ENCODE measurements around the gene GAK.

GAK gene

DNA sequence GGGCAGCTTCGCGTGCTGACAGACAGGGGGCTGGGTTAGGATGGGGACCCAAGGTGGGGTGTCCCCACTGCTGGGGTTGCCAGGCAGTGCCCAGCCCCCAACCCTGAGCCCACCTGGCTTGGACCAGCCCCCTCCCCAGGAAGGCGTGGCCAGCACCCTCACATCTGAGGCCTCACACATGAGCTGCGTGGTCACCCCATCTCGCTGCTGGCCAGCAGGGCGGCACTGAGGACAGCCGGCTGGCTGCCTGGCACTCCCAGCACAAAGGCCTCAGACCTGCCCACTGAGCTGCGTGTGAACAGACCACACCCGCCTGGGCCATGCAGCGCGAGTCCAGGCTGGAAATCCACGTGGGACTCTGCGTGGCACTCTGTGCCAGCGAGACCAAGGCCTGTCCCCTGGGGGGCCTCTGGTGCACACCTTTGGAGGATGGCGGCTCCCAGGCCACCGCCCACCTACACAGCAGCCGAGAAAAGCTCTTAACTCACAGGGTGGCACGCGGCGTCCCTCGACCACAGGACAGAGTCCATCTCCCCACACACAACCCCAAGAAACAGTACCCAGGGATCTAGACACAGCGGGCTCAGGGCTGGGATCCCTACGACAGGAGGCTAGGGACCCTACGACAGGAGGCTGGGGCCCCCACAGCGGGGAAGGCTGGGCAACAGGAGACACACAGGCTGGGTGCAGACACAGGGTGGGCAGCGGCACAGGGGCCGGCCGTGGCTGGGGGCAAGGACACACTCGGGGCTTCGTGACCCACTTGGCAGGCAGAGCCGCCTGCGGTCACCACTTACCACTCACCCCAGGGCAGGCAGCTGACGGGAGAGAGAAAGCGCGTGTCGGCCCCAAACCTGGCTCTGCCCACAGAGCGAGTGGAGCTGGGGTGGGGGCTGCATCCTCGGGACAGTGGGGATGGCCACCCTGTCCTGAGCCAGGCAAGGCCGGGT is 31.4 kb upstream of the GAK start:
- no peak for DNase-seq

DNA sequence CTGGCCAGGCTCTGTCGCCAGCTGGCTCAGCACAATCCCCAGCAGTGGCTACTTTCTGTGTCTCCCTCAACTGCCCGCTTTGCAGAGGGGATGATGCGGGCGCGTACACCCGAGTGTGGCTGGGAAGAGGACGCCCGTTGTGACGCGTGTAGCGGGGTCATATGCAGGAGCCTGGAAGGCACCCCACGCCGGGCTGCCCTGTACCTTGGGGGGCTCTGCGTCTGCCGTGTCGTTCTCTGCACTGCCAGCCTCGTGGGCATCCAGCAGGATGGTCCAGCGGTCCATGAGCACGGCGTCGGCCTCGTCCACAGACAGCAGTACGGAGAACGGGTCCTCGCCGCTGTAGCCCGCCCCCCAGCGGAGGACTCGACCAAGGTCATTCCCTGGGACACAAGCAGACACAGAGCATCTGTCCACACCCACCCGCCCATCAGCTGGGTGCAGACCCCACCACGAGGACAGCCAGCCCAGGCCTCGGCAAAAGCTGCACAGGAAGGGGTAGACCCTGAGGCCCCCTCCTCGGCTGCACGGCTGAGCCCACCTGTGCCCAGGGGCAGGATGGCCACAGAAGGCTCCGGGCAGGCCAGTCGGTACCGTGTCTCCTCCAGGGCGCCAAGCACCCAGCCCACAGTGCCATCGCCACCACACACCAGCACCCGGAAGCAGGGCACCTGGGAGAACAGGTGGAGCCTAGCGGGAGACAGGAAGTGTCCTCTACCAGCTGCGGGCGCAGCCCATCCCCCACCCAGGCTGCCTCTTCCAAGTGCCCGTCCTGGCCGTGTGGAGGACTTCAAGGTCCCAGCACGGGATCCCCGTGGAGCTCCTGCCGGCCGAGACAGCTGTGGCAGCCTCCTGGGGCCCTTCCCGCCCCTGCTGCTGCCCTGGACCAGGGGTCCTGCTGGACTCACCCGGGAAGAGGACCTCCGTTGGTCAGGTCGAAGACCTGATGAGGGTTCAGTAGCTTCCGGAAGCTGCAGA is 30.4 kb upstream of the GAK start:
- DNase-seq, result peak; percentile 30

DNA sequence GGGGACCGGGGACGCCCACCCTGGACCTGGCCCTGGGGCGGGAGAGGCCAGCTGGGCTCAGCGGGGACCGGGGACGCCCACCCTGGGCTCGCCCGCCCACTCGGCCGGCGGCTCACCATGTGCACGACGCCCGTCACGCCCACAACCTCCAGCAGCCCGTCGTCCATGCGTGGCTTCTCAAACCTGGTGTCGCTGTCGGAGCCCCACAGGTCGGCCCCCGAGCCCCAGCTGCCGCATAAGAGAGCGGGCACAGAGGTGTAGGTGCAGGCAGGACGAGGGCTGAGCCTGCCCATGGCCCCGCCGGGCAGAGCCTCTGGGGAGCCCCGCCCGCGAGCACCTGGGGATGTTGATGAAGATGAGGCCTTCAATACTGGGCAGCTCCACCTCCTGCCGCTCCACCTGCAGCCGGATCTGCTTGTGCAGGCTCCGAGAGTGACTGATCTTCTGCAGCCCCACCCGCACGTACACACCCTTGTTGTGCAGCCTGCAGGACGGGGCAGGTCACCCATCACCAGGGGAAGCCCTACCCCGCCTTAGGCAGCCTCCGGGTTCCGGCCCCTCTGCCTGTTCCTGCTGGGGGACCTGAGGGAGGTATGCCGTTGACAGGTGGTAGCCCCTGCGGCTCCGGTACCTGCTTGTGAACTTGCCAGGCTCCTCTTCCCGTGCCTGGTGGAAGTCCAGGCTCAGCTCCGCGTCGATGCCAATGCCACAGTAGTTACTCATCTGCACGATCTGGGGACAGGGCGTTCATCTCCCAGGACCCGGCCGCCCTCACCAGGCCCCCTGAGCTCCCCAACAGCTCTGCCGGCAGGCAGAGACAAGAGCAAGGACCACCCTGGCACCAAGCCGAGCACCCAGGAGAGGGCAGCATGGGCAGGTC is 29.5 kb upstream of the GAK start:
- peak; percentile 53 for DNase-seq

DNA sequence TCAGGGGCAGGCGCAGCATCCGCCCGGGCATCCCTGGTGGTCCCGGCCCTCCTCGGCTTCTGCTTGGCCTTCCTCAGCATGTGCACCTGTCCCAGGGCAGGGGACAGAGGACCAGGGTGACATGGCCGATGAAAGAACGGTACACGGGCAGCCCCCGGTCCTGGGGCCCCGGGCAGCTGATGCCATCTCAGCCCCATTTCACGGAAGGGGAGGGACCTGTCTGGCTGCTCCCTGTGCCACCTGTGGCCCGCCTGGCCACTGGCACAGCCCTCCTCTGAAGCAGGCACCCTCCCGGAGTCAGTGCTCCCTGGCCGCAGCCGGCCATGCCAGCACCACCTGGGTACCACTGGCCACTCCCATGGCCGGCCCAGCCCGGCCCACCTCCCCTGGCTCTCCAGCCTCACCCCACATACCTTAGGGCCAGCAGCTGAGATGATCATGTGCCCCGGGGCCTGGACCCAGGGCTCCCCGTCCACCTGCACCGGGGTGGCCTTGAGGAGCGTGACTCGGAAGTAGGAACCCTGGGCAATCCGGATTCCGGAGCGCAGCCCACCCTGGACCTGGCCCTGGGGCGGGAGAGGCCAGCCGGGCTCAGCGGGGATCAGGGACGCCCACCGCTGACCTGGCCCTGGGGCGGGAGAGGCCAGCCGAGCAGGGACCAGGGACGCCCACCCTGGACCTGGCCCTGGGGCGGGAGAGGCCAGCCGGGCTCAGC is 28.7 kb upstream of the GAK start:
- no peak for DNase-seq

DNA sequence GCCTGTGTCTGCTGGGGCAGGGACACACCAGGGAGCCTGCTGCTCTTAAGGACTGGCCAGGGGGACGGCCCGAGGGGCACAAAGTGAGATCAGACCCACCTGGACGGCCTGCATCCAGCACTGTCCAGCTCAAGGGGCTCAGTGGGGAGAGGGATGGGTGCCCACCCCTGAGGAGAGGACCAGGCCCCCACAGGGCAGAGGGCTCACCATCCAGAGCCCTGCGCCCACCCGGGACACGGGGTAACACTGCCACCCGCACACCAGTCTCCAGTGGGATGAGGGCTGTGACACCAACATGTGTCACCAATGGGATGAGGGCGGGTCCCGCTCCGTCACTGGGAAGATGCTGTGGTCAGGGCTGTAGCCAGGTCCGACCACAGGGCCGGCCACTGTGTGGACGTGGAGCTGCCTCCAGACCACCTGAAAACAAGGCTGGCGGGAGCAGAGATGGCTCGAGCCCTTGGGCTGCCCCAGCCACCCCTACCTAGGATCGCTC is 28.1 kb upstream of the GAK start:
- DNase-seq, result no peak

DNA sequence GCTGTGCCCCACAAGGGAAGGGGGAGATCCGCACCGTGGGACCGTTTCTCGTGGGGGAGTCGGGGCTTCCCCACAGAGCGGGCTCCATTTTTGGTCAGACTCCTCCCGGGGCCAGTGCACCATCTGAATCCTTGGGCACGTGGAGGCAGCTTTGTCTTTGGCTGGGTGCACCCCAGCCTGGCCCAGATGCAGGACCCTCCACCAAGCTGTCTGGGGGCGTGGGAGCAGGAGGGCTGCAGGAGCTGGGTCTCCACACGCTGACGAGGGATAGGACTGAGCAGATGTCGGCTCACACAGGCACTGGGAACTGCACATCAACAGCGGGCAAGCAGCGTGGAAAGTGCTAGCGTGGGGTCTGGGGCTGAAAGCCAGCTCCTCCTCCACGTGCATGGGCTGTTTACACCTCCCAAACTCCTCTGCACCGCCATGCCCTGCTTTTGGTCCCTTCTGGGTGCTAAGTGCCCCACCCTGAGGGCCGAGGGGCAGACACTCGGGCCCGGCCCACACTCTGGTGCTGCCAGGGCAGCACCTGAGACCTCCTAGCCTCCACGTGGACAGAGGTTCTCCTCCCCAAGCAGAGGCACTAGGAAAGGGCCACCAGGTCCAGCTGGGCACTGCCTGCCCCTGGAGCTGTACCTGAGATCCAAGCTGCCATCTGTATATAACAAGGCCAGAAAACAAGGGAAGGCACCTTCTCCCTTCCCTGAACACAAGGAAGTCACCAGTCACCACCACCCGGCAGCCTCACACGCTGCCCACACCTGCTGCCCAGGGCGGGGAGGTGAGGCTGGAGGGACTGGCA is 27.4 kb upstream of the GAK start:
- no peak for DNase-seq

DNA sequence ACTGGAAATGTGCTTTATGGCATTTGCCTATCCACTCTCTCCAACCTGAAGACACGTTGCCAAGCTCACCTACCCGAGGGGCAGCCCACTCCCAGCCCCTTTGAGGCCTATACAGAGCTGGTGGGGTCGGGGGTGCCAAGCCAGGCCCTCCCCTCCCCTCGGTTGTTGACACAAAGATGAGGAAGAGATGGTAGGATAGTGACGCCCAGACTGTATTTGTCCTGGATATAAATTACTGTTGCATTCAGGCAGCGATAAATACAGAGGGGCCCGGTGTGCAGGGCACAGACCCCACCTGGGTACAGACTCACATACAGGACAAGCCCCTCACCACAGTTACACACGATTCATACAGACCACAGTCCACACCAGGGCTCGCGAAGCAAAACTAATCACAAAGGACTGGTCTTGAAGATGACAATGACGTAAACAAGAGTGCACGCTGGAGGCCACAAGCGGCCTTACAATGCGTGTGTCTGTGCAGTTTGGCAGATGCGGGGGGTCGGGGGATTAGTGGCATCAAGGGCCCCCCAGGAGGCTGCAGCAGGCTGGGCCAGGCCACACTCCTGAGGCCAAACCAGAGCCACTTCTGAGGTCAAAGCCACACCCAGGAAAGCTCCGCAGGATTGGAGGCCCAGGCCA is 26.7 kb upstream of the GAK start:
- no peak for DNase-seq

DNA sequence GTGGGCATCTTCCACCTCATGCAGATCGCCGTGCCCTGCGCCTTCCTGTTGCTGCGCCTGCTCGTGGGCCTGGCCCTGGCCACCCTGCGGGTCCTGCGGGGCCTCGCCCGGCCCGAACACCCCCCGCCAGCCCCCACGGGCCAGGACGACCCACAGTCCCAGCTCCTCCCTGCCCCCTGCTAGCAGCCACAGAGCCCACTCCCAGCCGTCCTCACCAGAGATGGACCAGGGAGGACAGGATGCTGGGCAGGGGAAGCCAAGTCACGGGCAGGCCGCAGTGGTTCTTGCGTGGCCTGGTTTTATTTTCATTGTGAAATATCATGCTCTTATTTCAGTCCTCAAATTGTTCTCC is 26.2 kb upstream of the GAK start:
- DNase-seq, result no peak

DNA sequence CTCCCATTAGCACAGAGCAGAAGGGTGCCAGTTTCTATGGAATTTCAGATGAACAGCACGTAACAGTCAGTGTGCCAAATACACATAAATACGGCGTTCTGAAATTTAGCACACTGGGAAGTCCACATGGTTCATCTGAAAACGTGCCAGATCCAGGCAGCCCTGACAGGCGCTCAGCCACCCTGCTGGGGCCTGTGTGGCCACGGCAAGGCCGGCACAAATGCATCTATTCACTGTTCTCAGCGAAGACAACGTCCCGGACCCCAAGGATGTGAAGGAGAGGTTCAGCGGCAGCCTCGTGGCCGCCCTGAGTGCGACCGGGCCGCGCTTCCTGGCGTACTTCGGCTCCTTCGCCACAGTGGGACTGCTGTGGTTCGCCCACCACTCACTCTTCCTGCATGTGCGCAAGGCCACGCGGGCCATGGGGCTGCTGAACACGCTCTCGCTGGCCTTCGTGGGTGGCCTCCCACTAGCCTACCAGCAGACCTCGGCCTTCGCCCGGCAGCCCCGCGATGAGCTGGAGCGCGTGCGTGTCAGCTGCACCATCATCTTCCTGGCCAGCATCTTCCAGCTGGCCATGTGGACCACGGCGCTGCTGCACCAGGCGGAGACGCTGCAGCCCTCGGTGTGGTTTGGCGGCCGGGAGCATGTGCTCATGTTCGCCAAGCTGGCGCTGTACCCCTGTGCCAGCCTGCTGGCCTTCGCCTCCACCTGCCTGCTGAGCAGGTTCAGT is 25.6 kb upstream of the GAK start:
- DNase-seq, result no peak

DNA sequence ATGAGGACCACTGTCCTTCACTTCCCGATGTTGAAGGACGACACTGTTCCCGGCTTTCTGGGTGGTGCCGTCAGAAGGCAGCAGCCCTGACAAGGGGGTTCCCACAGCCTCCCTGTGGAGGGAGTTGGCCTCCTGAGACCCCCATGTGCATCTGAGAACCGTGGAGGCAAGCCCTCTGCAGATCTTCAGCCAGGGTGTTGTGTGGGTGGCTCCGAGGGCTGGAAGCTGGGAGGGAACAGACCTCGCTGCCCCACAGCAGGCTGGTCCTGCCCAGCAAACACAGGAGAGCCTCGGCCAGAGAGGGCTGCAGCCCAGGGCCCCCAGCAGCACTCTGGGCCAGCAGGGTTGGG is 25.1 kb upstream of the GAK start:
- no peak for DNase-seq

DNA sequence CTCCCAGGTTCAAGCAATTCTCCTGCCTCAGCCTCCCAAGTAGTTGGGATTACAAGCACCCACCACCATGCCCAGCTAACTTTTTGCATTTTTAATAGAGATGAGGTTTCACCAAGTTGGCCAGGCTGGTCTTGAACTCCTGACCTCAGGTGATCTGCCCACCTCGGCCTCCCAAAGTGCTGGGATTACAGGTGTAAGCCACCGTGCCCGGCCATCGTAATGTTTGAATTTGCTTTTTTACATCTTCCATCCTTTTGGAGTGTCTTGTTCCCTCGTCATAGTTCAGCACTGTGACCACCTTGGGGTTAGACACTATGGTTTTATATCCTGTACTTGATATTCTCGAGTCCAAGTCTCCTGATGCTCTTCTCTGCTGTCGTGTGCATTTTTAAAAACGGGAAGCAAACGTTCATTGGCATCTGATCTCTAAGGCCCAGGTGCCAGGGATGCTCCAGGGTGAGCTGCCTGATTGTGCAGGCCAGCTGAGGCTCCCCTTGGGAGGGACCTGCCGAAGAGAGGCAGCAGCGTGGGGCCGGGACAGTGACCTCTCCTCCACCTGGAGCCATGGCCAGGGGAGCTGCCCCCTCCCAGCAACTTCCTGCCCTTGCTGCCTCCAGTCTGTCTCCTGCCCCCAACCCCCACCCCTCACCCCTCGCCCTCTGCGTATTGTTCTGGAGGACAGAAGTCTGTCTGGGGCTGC is 24.6 kb upstream of the GAK start:
- no peak for DNase-seq

DNA sequence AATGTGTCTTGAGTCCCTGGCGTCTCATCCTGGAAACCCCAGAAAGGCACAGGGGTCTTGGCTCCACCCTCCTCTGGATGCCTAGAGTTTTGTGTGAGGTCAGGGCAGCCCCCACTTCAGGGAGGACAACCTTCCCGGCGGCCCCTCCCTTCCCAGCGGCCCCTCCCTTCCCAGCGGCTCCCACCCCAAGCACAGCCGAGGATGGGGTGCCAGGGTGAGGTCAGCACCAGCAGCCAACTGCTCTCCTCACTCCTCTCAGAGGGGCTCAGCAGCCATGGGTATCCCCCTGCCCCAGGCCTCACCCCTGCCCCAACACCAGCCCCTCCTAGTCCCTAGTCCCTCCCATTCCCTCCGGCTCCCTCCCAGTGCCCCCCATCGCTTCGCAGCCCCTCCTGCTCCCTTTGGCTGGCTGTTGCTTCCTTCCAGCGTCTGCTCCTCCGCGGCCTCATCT is 23.8 kb upstream of the GAK start:
- DNase-seq, result no peak

DNA sequence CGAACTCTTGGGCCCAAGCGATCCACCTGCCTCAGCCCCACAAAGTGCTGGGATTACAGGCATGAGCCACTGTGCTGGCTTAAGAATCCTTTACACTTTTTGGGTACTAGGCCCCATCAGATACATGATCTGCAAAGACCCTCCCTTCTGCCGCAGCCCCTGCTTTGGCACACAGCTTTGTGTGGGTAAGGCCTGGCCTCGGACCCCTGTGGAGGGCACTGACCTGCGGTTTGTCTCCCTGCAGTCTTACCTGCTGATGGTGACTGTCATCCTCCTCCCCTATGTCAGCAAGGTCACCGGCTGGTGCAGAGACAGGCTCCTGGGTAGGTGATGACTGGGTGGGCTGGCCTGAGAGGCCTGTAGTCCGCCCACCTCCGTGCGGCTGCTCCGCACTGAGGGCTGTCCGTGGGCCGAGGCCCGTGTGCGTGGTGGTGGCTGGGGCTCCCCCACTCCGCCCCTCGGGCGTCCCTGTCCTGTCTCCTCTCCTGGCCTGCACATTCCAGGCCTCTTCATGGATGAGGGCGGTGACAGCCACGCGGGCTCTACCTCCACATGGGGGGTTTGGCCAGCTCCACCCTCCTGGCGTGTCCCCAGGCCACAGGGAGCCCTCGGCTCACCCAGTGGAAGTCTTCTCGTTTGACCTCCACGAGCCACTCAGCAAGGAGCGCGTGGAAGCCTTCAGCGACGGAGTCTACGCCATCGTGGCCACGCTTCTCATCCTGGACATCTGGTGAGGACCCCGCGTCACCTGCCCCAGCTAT is 23.2 kb upstream of the GAK start:
- DNase-seq, result no peak

DNA sequence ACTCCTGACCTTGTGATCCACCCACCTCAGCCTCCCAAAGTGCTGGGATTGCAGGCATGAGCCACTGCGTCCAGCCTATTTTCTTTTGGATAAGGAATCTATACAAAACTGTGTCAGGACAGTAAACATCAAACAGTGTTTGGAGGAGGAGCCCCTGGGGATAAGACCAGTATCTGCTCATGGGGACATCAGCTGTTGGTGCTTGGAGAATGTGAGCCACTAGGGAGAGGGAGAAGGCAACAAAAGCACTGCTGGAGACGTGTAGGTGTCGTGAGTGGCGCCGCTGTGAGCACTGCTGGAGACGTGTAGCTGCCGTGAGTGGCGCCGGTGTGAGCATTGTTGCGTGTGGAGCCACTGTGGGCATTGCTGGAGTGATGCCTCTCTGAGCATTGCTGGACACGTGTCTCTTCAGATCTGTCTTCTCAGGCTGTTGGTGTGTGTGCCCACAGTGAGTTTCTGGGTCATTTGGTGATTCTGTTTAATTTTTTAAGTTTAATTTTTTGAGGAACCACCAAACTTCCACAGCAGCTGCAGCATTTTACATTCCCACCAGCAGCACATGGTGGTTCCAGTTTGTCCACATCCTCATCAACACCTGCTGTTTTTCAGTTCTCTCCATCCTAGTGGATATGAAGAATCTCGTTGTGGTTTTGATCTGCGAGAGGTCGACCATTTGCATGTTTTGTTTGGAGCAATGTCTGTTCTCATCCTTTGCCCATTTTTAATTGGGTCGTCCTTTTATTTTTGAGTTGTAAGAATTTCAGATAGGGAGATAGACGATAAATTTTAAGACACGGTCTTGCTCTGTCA is 22.3 kb upstream of the GAK start:
- no peak for DNase-seq

DNA sequence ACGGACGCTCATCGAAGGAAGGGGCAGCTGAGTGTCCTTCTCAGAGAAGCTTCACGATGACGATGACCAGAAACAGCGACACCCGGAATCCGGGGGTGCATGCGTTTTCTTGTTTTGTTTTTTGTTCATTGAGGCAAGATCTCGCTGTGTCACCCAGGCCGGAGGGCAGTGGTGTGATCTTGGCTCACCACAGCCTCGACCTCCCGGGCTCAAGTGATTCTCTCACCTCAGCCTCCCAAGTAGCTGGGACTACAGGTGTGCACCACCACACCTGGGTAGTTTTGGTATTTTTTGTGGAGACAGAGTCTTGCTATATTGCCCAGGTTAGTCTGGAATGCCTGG is 21.4 kb upstream of the GAK start:
- no peak for DNase-seq

DNA sequence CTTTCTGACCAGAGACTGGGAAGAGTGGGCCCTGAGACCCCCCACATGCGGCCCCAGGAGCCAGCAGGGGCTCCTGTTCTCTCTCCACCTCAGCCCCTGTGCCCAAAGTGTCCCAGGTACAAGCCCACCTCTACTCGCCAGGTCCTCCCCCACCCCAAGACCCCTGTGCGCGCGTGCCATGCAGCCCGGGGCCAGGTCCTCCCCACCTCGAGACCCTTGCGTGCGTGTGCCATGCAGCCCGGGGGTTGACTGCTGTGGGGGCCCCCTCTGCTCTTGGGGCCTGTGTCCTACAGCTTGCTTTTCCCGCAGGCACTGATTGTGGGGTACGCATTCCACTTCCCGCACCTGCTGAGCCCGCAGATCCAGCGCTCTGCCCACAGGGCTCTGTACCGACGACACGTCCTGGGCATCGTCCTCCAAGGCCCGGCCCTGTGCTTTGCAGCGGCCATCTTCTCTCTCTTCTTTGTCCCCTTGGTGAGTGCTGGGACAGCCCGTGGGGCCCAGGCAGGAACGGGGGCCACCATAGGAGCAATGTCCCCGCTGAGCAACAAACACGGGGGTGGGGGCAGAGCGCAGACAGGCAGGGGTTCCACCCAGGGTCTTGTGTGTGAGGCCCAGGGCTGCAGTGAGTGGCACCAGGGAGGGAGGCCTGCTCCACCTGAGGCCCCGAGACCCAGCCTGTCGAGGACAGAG is 20.9 kb upstream of the GAK start:
- DNase-seq, result no peak

Data from NCI-H526 treated with DMSO at 0.1 percent for 48 hours (cell line).